Thyroid gland (tissue), 4 donors: ENCODE measurements around the gene ALLC. TPM values are rescaled to one million over a fixed set of nuclear protein-coding genes. Genes with fewer than 3 reads are reported as not detected.

Source experiments
- DNase-seq, 2 donors: peaks; one replicate each; pipeline ENCODE4 v3.0.0-alpha.2; 2019
- H3K27ac ChIP-seq, 3 donors: fragments of 200-600 bp; sonication (generic); 1 replicate in 2 of 3; 2 replicates in 1 of 3; pipeline ENCODE4 v1.5.1; 2016 to 2019; ENCODE audit warnings: mild to moderate bottlenecking in 1 of 3, moderate library complexity in 1 of 3
- H3K27me3 ChIP-seq: fragments of 200-600 bp; sonication (generic); one replicate; pipeline ENCODE4 v1.5.1; 2019
- H3K36me3 ChIP-seq, 2 donors: fragments of 200-600 bp; sonication (generic); one replicate each; pipeline ENCODE4 v1.5.1; 2016 to 2019
- H3K4me1 ChIP-seq, 2 donors: fragments of 200-600 bp; sonication (generic); one replicate each; pipeline ENCODE4 v1.5.1; 2017 to 2019
- H3K4me3 ChIP-seq, 3 donors: fragments of 200-600 bp; sonication (generic); replicated peaks in 1 of 3; 1 replicate in 2 of 3; 2 replicates in 1 of 3; pipeline ENCODE4 v1.5.1; 2016; ENCODE audit warnings: mild to moderate bottlenecking in 1 of 3
- H3K9me3 ChIP-seq: fragments of 200-600 bp; sonication (generic); one replicate; pipeline ENCODE4 v1.5.1; 2017
- CTCF ChIP-seq, 6 experiments: fragments of 200-600 bp in 3 of 6; fragments of 450-650 bp in 3 of 6; sonication (generic) in 3 of 6; IDR thresholded peaks; one replicate each; pipeline ENCODE4 v1.5.1; 2016 to 2019; ENCODE audit warnings: antibody characterized with exemption in 6 of 6, mild to moderate bottlenecking in 2 of 6, inconsistent platforms in 1 of 6, moderate library complexity in 1 of 6
- POLR2A ChIP-seq, 2 donors: fragments of 450-650 bp; IDR thresholded peaks; one replicate each; pipeline ENCODE4 v1.6.1; 2017; ENCODE audit warnings: antibody characterized with exemption in 2 of 2, mild to moderate bottlenecking in 2 of 2, moderate library complexity in 1 of 2
- WGBS, 2 donors: methylation state at CpG; one replicate each; pipeline ENCODE4 v1.1.5; 2017; 5-methylcytosine and 5-hydroxymethylcytosine counted together
- intact Hi-C: fragments of 100-400 bp; cut with DNase I; formaldehyde crosslinking; loops from one replicate; pipeline ENCODE4 v1.15.1; 2023
- total RNA-seq, 4 donors: library from RNA; depleted of rRNA; stranded (reverse); fragments of >200 nt; gene quantifications; one replicate each; pipeline ENCODE4 v1.2.3, GENCODE V29; 2016

The ALLC gene
- total RNA-seq, 4 donors from 2014 or later: not detected

DNA sequence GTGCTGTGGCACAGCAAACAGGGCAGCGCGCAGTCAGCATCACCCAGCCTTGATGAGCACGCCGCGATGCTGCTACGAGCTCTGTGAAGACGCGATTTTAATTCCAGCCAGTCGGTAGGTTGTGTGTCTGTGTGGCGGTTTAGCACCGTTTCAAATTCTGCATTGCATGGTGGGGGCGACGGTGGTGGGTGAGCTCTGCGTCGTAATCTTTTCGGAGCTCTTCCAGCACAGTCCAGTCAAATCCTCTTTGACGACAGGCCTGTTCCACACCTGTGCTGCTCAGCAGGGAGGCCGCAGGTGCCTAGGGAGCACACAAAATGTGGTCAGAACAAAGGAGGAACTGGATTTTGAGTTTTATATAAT lies 8.6 kb downstream of the ALLC start:
- no peak overlapping the region for H3K4me3 ChIP-seq
- no peaks in the 10 kb centered on the region for H3K36me3 ChIP-seq
- no peak for DNase-seq
- H3K4me1 ChIP-seq: no peaks in the 10 kb centered on the region
- intact Hi-C loops: no loop called here
- TF ChIP-seq POLR2A (IDR thresholded peaks at IDR 0.05) (no peak), CTCF (IDR thresholded peaks at IDR 0.05) (no peak)
- no peaks in the 10 kb centered on the region for H3K9me3 ChIP-seq
- no peaks in the 10 kb centered on the region for H3K27me3 ChIP-seq
- H3K27ac ChIP-seq: no peak overlapping the region
- 81 to 93% methylated on average over 10 to 18 of the region's 18 CpGs for WGBS, 2 donors

- peak; percentile 32 to 61 for DNase-seq
- intact Hi-C loops: no loop called here
- Histone ChIP-seq H3K4me1 (no peaks in the 10 kb centered on the region), H3K9me3 (no peaks in the 10 kb centered on the region), H3K4me3 (no peak overlapping the region), H3K36me3 (no peaks in the 10 kb centered on the region), H3K27me3 (no peaks in the 10 kb centered on the region), H3K27ac (no peak overlapping the region)
- no peak for TF ChIP-seq POLR2A (IDR thresholded peaks at IDR 0.05)
- no peak for TF ChIP-seq CTCF (IDR thresholded peaks at IDR 0.05)
- 26 to 38% methylated on average over 18 to 23 of the region's 23 CpGs for WGBS, 2 donors
These were observed 9.2 kb downstream of the ALLC start for GRCh38 chr2:3667151-3667631.

- intact Hi-C loops: no loop called here
- Histone ChIP-seq H3K4me1 (no peaks in the 10 kb centered on the region), H3K36me3 (no peaks in the 10 kb centered on the region), H3K27me3 (no peaks in the 10 kb centered on the region), H3K9me3 (no peaks in the 10 kb centered on the region), H3K4me3 (no peak overlapping the region), H3K27ac (no peak overlapping the region)
- WGBS, 2 donors: 82 to 92% methylated on average over 8 of the region's 8 CpGs
- no peak for DNase-seq
- TF ChIP-seq POLR2A (IDR thresholded peaks at IDR 0.05) (no peak), CTCF (IDR thresholded peaks at IDR 0.05) (no peak)
These were observed 11.7 kb downstream of the ALLC start for GRCh38 chr2:3669656-3670055.

GRCh38 chr2:3670376-3670775 lies 12.4 kb downstream of the ALLC start:
- 90% methylated on average over 15 of the region's 15 CpGs for WGBS, 2 donors
- DNase-seq: no peak

DNA sequence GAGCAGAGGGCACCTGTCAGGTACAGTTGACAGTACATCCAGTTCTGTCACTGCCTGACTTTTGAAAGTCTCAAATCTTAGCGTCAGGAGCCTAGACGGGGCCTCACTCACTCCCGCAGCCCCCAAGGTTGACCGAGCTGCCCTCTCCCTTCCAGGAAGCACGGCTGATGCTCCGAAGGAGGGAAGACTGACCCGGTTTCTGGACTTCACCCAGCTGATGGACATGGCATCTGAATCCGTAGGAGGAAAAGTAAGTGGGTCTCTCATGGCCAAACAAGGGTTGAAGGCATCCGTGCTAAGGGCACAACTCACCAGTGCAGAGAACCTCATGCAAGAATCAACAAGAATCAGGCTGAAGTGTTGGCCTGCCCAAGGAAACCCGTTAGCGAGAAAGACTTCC lies 12.9 kb downstream of the ALLC start:
- Histone ChIP-seq H3K9me3 (no peaks in the 10 kb centered on the region), H3K4me1 (no peaks in the 10 kb centered on the region), H3K27ac (no peak overlapping the region), H3K4me3 (no peak overlapping the region), H3K27me3 (no peaks in the 10 kb centered on the region), H3K36me3 (no peaks in the 10 kb centered on the region)
- no peak for DNase-seq
- TF ChIP-seq POLR2A (IDR thresholded peaks at IDR 0.05) (no peak), CTCF (IDR thresholded peaks at IDR 0.05) (no peak)
- intact Hi-C loops: no loop called here
- 73 to 76% methylated on average over 11 of the region's 11 CpGs for WGBS, 2 donors

More at GRCh38 chr2:3670376-3670775, 12.4 kb downstream of the ALLC start:
- no peak for TF ChIP-seq POLR2A (IDR thresholded peaks at IDR 0.05)
- TF ChIP-seq CTCF (IDR thresholded peaks at IDR 0.05): no peak
- no peaks in the 10 kb centered on the region for H3K9me3 ChIP-seq
- intact Hi-C loops: no loop called here
- no peaks in the 10 kb centered on the region for H3K27me3 ChIP-seq
- H3K36me3 ChIP-seq: no peaks in the 10 kb centered on the region
- no peak overlapping the region for H3K27ac ChIP-seq
- H3K4me1 ChIP-seq: no peaks in the 10 kb centered on the region
- no peak overlapping the region for H3K4me3 ChIP-seq
